Activated CD8-positive, alpha-beta memory T cell treated with anti-CD3 and anti-CD28 coated beads, Interleukin-2, amount 50 U/mL, for 48 hours (primary cell): ENCODE measurements around the gene CDSN.
A peak's percentile ranks its signal among the peaks of the same experiment; 100 is the strongest.
"Not testable (repeated sequence)": the region's sequence is repeated elsewhere in the genome, so short reads cannot be mapped to it uniquely, and the experiment has no call there.

Experiments
- DNase-seq: peaks from one replicate; pipeline ENCODE4 v3.0.0-alpha.2; 2020

CDSN gene

GRCh38 chr6:31081872-31082271, 38.4 kb downstream of the CDSN start:
- DNase-seq: no peak

DNA sequence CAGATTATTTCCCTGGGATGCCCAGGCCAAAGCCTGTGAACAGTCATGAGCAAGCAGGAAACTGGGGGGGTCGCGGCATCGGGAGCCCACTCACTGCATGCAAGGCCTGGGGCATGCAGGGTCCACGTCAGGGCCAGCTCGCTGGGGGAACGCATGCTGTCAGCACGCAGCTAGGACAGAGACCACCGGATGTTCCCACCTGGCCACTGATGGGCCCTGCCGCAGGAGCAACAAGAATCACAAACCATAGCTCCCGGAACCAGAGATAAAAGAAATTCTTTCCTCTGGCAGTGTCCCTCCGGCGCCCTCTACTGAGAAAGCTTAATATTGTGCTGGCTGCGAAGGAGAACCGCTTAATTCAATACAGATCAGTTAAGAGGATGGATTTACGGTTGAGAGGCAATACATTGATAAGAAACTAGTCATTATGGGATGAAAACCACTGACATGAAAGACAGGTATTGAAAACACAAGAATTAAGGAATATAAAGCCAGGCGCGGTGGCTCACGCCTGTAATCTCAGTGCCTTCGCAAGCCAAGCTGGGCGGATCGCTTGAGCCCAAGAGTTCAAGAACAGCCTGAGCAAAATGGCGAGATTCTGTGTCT, 40.5 kb downstream of the CDSN start:
- DNase-seq: peak; percentile 73

GRCh38 chr6:31076611-31077010, 43.6 kb downstream of the CDSN start:
- DNase-seq: no peak

- DNase-seq: no peak
Observed at GRCh38 chr6:31075528-31075927, 44.7 kb downstream of the CDSN start.

DNA sequence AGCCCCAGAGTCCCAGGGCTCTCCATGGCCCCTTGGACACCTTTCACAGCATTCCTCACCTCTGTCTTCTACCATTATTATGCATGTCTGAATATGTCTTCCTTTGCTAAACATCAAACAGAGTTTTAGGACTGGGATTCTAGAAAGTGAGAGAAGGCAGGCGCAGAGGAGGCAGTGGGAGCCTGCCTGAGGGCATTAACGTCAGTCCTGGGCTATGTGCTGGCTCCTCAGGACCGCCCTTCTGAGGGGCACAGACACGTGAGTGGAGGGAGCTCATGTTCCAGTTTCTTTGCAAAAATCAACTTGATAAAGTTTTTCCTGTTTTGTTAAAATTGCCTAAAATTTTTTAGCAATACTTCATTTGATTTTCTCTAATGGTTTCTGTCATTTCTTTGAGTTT, 45.8 kb downstream of the CDSN start:
- DNase-seq: no peak

GRCh38 chr6:31070711-31071197, 49.5 kb downstream of the CDSN start:
- DNase-seq: no peak

DNA sequence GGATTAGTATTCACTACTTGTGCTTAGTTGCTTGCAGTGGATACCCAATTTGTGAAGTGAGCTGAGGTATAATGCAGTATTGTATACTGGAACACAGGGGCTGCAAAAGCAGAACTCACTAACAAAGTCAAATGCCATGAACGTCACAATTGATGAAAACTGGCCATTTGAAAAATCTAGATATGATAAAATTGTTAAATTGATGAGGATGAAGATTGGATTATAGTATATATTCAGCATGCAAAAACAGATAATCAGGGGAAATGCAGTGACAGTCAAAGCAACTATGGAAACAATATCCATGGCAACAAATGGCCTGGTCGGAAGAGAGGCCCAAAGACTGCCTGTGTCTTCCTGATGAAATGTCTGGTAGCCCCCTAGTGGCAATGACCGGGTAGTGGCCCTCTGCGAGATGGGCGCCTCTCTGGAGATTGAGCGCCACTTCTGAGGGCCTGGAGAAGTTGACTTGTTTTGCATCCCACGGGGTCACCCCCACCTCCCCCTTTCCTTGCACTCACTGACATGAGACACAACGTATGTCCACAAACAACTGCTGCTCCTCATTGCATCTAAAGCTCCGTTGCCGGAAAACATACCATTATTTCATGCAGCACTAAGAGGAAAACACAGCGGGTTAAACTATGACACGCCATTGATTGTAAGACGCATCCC, 51.4 kb downstream of the CDSN start:
- DNase-seq: peak; percentile 81

DNA sequence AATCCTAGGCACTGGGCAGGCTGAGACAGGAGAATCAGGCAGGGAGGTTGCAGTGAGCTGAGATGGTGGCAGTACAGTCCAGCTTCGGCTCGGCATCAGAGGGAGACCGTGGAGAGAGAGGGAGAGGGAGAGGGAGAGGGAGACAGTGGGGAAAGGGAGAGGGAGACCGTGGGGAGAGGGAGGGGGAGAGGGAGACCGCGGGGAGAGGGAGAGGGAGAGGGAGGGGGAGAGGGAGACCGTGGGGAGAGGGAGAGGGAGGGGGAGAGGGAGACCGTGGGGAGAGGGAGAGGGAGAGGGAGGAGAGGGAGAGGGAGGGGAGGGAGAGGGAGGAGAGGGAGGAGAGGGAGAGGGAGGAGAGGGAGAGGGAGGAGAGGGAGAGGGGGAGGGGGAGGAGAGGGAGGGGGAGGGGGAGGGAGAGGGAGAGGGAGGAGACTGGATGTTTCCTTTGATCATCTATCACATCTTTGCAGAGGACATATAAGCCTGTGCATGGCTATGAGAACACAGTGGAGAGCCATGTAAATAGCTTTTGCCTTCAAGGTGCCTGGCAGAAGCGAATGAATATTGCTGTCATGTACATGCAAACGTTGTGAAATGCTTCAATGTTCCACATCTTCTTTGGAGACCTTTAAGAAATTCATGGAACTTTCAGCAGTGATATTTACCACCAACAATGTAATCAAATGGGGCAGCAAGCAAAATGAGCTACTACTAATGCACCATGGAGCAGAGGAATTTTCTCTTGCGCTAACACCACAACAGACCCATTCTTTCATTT, 52.2 kb downstream of the CDSN start:
- DNase-seq: not testable (repeated sequence)

DNA sequence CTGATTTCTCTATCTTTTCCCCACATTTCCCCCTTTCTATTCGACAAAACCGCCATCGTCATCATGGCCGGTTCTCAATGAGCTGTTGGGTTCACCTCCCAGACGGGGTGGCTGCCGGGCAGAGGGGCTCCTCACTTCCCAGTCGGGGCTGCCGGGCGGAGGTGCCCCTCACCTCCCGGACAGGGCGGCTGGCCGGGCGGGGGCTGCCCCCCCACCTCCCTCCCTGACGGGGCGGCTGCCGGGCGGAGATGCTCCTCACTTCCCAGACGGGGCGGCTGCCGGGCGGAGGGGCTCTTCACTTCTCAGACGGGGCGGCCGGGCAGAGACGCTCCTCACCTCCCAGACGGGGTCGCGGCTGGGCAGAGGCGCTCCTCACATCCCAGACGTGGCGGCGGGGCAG, 53.2 kb downstream of the CDSN start:
- not testable (repeated sequence) for DNase-seq

DNA sequence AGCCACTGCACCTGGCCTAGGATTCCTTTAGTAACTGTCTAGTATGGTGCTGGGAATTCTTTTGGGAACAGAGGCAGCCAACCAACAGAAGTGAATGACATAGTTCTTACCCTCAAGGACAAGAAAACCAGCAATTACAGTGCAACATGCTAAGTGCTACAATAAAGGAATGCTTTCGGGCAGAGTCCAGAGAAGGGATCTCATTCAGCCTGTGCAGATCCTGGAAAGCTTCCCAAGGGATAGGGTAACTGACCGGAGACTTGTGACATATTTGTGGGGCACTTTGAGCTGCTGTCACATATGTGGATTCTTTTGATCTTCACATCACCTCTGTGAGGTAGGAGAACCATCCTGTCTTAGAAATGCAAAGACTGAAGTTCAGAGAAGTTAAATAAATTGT, 54.7 kb downstream of the CDSN start:
- DNase-seq: no peak
